K562 (cell line): ENCODE measurements around the gene PPIP5K2. TPM values are rescaled to one million over a fixed set of nuclear protein-coding genes. Genes with fewer than 3 reads are reported as not detected.

ENCODE experiments used
- ATAC-seq: fragments of 200-7000 bp; cut with Tn5 transposase; 3 replicates; pipeline ENCODE4 v1.9.1; 2020; ENCODE audit warnings: moderate library complexity
- BruUV-seq: library from RNA; stranded (reverse); fragments of 400-500 nt; replicated peaks from 2 replicates; lab custom pipeline; 2021; lab: Mats Ljungman, UMichigan
- CTCF ChIA-PET: fragments of 300-600 bp; formaldehyde crosslinking; extraction: SDS; loops from one replicate; lab custom pipeline; 2021; ENCODE audit warnings: low intra/inter-chr PET ratio; lab: Yijun Ruan, JAX
- POLR2A ChIA-PET: fragments of 300-600, 350-650 bp; sonication (Branson Sonifier 250); formaldehyde crosslinking; extraction: SDS; loops from one replicate; lab custom pipeline; 2021; ENCODE audit warnings: antibody characterized with exemption, inconsistent platforms; lab: Yijun Ruan, JAX
- DNase-seq, 4 experiments: peaks; one replicate each; pipeline versions ENCODE4 v3.0.0 to v3.0.0-alpha.2; 2011 to 2018; ENCODE audit warnings: low spot score in 3 of 4, mixed read lengths in 3 of 4; ENCODE audit errors: extremely low read depth in 1 of 4
- FAIRE-seq: peaks from 2 replicates; lab custom pipeline; 2011; peaks lifted over from hg19 to GRCh38; lab: Jason Lieb, UNC
- H2AFZ ChIP-seq: 2 replicates; pipeline ENCODE4 v1.6.0; 2011; ENCODE audit warnings: low read depth, low read length, control low read depth, inconsistent platforms
- H3K27ac ChIP-seq: fragments of 200-600 bp; 3 replicates; pipeline ENCODE4 v1.8.0; 2011; ENCODE audit warnings: low read depth, mild to moderate bottlenecking, control low read depth, inconsistent platforms, low read length, moderate library complexity, mixed read lengths; ENCODE audit errors: extremely low read depth
- H3K27me3 ChIP-seq, 2 experiments: fragments of 300-600 bp in 1 of 2; 2 replicates in 1 of 2; 3 replicates in 1 of 2; pipeline versions ENCODE4 v1.6.0 to v1.8.0; 2011; ENCODE audit warnings: inconsistent platforms in 2 of 2, low read length in 2 of 2, mild to moderate bottlenecking in 1 of 2, mixed read lengths in 1 of 2, moderate library complexity in 1 of 2; ENCODE audit not compliant: control insufficient read depth in 2 of 2, insufficient read depth in 2 of 2
- H3K36me3 ChIP-seq: fragments of 300-600 bp; 3 replicates; pipeline ENCODE4 v1.8.0; 2011; ENCODE audit warnings: mild to moderate bottlenecking, low read length, inconsistent platforms; ENCODE audit not compliant: control insufficient read depth, insufficient read depth
- H3K4me1 ChIP-seq, 2 experiments: fragments of 200-600 bp in 1 of 2; replicated peaks in 1 of 2; 2 replicates in 1 of 2; 3 replicates in 1 of 2; pipeline versions ENCODE4 v1.5.1 to v1.8.0; 2011; ENCODE audit warnings: inconsistent platforms in 2 of 2, low read length in 2 of 2, mild to moderate bottlenecking in 1 of 2, mixed read lengths in 1 of 2, moderate library complexity in 1 of 2; ENCODE audit not compliant: control insufficient read depth in 2 of 2, insufficient read depth in 2 of 2
- H3K4me2 ChIP-seq: 2 replicates; pipeline ENCODE4 v1.6.1; 2011; ENCODE audit warnings: low read length, control low read depth, inconsistent platforms, mixed read lengths; ENCODE audit not compliant: insufficient read depth
- H3K4me3 ChIP-seq: fragments of 200-600 bp; sonication (generic), shearing (Covaris generic); 2 replicates; pipeline ENCODE4 v1.5.1; 2016; ENCODE audit warnings: control low read depth, inconsistent platforms
- H3K79me2 ChIP-seq: fragments of 200-600 bp; 3 replicates; pipeline ENCODE4 v1.8.0; 2011; ENCODE audit warnings: low read length, inconsistent platforms; ENCODE audit not compliant: control insufficient read depth, insufficient read depth
- H3K9ac ChIP-seq, 2 experiments: 2 replicates each; pipeline versions ENCODE4 v1.6.0 to v1.6.1; 2011; ENCODE audit warnings: low read depth in 2 of 2, low read length in 2 of 2, control low read depth in 1 of 2, inconsistent platforms in 1 of 2, mild to moderate bottlenecking in 1 of 2, mixed read lengths in 1 of 2; ENCODE audit not compliant: insufficient read depth in 1 of 2
- H3K9me1 ChIP-seq: one replicate; pipeline ENCODE4 v1.6.0; 2011; ENCODE audit warnings: inconsistent platforms, mild to moderate bottlenecking, low read length, moderate library complexity; ENCODE audit not compliant: control insufficient read depth, insufficient read depth
- H3K9me3 ChIP-seq: replicated peaks from 2 replicates; pipeline ENCODE4 v1.5.1; 2011; ENCODE audit warnings: low read depth, low read length, inconsistent platforms; ENCODE audit not compliant: control insufficient read depth, insufficient read depth
- H4K20me1 ChIP-seq: replicated peaks from 2 replicates; pipeline ENCODE4 v1.6.1; 2011; ENCODE audit warnings: low read length, inconsistent platforms, mixed read lengths; ENCODE audit not compliant: control insufficient read depth, insufficient read depth
- CTBP1 ChIP-seq: fragments of 450-650 bp; IDR thresholded peaks from 2 replicates; pipeline ENCODE4 v1.6.1; 2016; ENCODE audit warnings: borderline replicate concordance
- ELF4 ChIP-seq: fragments of 450-650 bp; formaldehyde crosslinking; IDR thresholded peaks from 2 replicates; pipeline ENCODE4 v1.4.0; 2022; ENCODE audit warnings: missing genetic modification characterization
- MTF1 ChIP-seq: fragments of 250-450 bp; sonication (Bioruptor Pico); IDR thresholded peaks from 2 replicates; pipeline ENCODE4 v1.9.0; 2021; ENCODE audit warnings: moderate library complexity, mild to moderate bottlenecking, inconsistent platforms, borderline replicate concordance
- NBN ChIP-seq: fragments of 450-650 bp; IDR thresholded peaks from 2 replicates; pipeline ENCODE4 v1.6.1; 2016; ENCODE audit warnings: low read depth, mild to moderate bottlenecking
- NCOR1 ChIP-seq: fragments of 450-650 bp; IDR thresholded peaks from 2 replicates; pipeline ENCODE4 v1.6.1; 2016; ENCODE audit warnings: mild to moderate bottlenecking, moderate library complexity
- SUPT5H ChIP-seq: fragments of 450-650 bp; IDR thresholded peaks from 2 replicates; pipeline ENCODE4 v1.6.1; 2016
- ZKSCAN1 ChIP-seq: fragments of 150-350 bp; IDR thresholded peaks from 2 replicates; pipeline ENCODE4 v1.6.1; 2016; ENCODE audit warnings: low read depth, low read length
- ZNF224 ChIP-seq: sonication (generic); formaldehyde crosslinking; IDR thresholded peaks from 2 replicates; pipeline ENCODE4 v1.8.0; 2022; ENCODE audit warnings: mild to moderate bottlenecking, missing genetic modification reagents
- ZNF23 ChIP-seq: fragments of 250-450 bp; sonication (Bioruptor Pico); IDR thresholded peaks from 2 replicates; pipeline ENCODE4 v1.4.0; 2020; ENCODE audit warnings: mild to moderate bottlenecking
- ZNF76 ChIP-seq: fragments of 250-450 bp; sonication (Bioruptor Pico); IDR thresholded peaks from 2 replicates; pipeline ENCODE4 v1.4.0; 2020; ENCODE audit warnings: mild to moderate bottlenecking, moderate library complexity, borderline replicate concordance
- WGBS: fragments of 100-300 bp; shearing (Covaris generic); methylation state at CpG from one replicate; pipeline ENCODE4 v1.1.6; 2016; ENCODE audit warnings: low coverage, mixed read lengths; ENCODE audit not compliant: insufficient coverage; ENCODE audit errors: missing lambda C conversion rate; 5-methylcytosine and 5-hydroxymethylcytosine counted together
- in situ Hi-C: fragments of 300-500 bp; cut with MboI; formaldehyde crosslinking; loops from 4 replicates; pipeline ENCODE4 v1.15.0; 2018; ENCODE audit warnings: inconsistent platforms, mixed read lengths
- intact Hi-C: fragments of 100-400 bp; cut with micrococcal nuclease; formaldehyde crosslinking; loops from 2 replicates; pipeline ENCODE4 v1.14.2; 2022
- polyA plus RNA-seq, 8 experiments: library from polyadenylated mRNA; depleted of rRNA in 4 of 8; stranded (reverse) in 5 of 8; unstranded in 3 of 8; fragments of >200 nt; fragmentation: Nextera tagmentation in 2 of 8; fragmentation: Illumina TruSeq in 1 of 8; extraction: Ambion mirVana in 2 of 8; extraction: Trizol in 1 of 8; gene quantifications; 2 replicates each; pipeline versions ENCODE4 v1.2.1 to v1.2.3, GENCODE V29; 2011 to 2014; ENCODE audit warnings: inconsistent platforms in 1 of 8, missing spikeins in 1 of 8
- total RNA-seq, 7 experiments: library from RNA; depleted of rRNA in 6 of 7; stranded (reverse); fragments of >200 nt in 6 of 7; fragmentation: Illumina TruSeq in 2 of 7; extraction: Trizol in 2 of 7; gene quantifications; 2 replicates each; pipeline versions ENCODE4 v1.2.1 to v1.2.3, GENCODE V29; 2011 to 2021; ENCODE audit warnings: low replicate concordance in 1 of 7
- TF ChIP-seq, protein P1 (sequence below): fragments of 250-450 bp; sonication (Bioruptor Pico); IDR thresholded peaks from 2 replicates; pipeline ENCODE4 v1.8.0; 2022; ENCODE audit warnings: inconsistent platforms

Gene PPIP5K2
- total and polyA plus RNA-seq, 9 of the 15 experiments (the other 6 are each of a cell fraction or from before 2014, with no cell fraction given) = 39.4 to 150 (median 99.1) TPM

GRCh38 chr5:103249068-103249467, 129.0 kb downstream of the PPIP5K2 start:
- Histone ChIP-seq H3K9me1 (no peaks in the 10 kb centered on the region), H2AFZ (no peak overlapping the region), H3K9me3 (no peaks in the 10 kb centered on the region), H3K4me3 (no peak overlapping the region), H3K9ac (no peak overlapping the region), H3K4me2 (no peak overlapping the region), H3K27ac (no peak overlapping the region), H4K20me1 (no peaks in the 10 kb centered on the region), H3K27me3 (peaks cover 0 to 6% of the 10 kb centered on the region in 2 experiments; a peak in 3 of 5 replicates), H3K79me2 (no peaks in the 10 kb centered on the region), H3K4me1 (no peaks in the 10 kb centered on the region), H3K36me3 (no peaks in the 10 kb centered on the region)
- BruUV-seq = no TSS peak
- in situ Hi-C loops = no loop called here
- TF ChIP-seq ELF4 (CRISPR knock-in tag) (no peak), SUPT5H (no peak), ZKSCAN1 (no peak), ZNF224 (CRISPR knock-in tag) (no peak), MTF1 (CRISPR knock-in tag) (no peak), NCOR1 (no peak), ZNF76 (CRISPR knock-in tag) (no peak), CTBP1 (no peak), NBN (no peak), ZNF23 (CRISPR knock-in tag) (no peak)
- TF ChIP-seq, protein P1, sequence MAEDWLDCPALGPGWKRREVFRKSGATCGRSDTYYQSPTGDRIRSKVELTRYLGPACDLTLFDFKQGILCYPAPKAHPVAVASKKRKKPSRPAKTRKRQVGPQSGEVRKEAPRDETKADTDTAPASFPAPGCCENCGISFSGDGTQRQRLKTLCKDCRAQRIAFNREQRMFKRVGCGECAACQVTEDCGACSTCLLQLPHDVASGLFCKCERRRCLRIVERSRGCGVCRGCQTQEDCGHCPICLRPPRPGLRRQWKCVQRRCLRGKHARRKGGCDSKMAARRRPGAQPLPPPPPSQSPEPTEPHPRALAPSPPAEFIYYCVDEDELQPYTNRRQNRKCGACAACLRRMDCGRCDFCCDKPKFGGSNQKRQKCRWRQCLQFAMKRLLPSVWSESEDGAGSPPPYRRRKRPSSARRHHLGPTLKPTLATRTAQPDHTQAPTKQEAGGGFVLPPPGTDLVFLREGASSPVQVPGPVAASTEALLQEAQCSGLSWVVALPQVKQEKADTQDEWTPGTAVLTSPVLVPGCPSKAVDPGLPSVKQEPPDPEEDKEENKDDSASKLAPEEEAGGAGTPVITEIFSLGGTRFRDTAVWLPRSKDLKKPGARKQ (CRISPR knock-in tag) = no peak
- 2% methylated on average over 2 of the region's 2 CpGs for WGBS
- no peak for ATAC-seq
- intact Hi-C loops = loop anchor here (5.0 kb wide), 1 partner anchor 228 kb away; no protein-coding TSS in a partner anchor
- POLR2A ChIA-PET = no interaction called here
- CTCF ChIA-PET = no interaction called here
- DNase-seq = no peak
- FAIRE-seq = no peak
